ENCODE measurements around the gene ARHGEF17.

Gene ARHGEF17

DNA sequence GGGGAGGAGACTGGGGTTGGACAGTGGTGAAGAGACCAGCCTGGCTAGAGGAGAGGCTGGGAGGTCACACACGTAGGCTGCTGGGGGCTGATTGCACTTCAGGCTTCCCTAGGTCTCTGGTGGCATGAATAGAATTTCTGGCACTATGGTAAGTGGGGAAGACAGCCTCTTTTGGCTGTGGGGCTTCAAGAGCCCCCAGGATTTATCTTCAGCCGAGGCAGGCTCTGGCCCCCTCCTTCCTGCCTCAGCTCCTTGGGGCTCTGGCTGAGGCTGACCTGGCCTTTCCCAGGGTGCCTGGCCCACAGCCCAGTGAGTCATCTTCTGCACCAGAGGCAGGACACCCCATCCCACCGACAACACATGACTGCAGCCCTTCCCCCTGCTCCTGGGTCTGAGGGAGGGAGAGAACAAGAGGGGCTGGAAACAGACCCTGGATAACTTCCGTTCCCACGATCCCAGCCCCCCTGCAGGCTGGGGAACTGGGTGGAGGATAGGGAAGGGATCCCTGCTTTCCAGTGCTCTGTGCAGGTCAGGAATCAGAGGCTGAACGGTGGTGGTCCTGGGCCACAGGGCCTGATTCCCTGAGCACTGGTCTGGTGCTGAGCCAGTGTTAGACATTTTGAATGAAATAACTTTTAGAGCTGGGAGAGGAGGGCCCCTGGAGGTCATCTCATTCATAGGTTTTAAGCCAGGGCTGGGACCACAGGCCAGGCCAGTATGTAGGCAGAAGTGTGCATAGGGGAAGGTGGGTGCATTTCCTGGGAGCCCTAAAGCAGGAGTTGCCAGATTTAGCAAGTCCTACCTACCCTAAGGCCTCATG is 26.5 kb downstream of the ARHGEF17 start:
- Mint-ChIP-seq H3K36me3 (ENCODE audit: low read depth) (no peaks in the 10 kb centered on the region), H3K27me3 (ENCODE audit: low read depth) (no peaks in the 10 kb centered on the region), H3K27ac (peak overlapping the region; percentile 96 to 98 (median 96)), H3K4me1 (peaks cover 70% of the 10 kb centered on the region), H3K9me3 (no peaks in the 10 kb centered on the region), H3K4me3 (peak overlapping the region; percentile 0 to 45 (median 9))
- TF ChIP-seq, protein P1, sequence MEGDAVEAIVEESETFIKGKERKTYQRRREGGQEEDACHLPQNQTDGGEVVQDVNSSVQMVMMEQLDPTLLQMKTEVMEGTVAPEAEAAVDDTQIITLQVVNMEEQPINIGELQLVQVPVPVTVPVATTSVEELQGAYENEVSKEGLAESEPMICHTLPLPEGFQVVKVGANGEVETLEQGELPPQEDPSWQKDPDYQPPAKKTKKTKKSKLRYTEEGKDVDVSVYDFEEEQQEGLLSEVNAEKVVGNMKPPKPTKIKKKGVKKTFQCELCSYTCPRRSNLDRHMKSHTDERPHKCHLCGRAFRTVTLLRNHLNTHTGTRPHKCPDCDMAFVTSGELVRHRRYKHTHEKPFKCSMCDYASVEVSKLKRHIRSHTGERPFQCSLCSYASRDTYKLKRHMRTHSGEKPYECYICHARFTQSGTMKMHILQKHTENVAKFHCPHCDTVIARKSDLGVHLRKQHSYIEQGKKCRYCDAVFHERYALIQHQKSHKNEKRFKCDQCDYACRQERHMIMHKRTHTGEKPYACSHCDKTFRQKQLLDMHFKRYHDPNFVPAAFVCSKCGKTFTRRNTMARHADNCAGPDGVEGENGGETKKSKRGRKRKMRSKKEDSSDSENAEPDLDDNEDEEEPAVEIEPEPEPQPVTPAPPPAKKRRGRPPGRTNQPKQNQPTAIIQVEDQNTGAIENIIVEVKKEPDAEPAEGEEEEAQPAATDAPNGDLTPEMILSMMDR (IDR thresholded peaks at IDR 0.05; ENCODE audit: unreplicated experiment in 3 of 3), result no peak

DNA sequence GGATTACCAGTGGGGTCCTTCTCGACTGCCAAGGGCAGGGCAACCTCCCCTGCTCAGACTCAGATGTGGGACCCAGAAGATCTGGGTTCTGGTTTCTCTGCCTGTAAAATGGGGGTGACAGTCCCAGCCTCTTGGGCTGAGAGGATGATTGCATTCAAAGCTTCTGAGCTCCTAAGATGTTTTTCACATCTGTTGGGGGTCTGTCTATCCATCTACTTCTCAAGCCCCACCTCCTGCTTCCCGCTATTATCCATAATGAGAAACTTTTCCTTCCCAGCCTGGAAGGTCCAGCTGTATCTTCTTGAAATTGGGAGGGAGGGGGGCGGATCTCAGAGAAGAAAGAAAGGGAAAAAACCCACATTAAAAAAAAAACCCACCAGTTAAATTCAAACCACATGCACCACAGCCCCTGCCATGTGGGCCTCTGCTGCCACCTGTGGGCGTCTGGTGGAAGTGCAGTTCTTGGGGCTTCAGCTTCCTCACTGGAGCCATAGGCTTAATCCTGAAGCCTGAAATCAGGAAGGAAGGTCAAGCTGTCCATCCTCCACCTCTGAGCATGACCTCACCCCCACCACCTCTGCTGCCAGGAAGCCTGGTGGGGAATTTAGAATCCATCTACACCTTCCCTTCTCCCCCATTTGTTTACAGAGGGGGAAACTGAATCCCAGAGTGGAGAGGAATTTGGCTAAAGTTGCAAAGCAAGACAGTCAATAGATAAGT is 27.3 kb downstream of the ARHGEF17 start:
- peaks cover 63% of the 10 kb centered on the region for H3K4me1 Mint-ChIP-seq
- no peaks in the 10 kb centered on the region for H3K9me3 Mint-ChIP-seq
- peak overlapping the region; percentile 96 to 98 (median 96) for H3K27ac Mint-ChIP-seq
- H3K4me3 Mint-ChIP-seq, result peak overlapping the region in 2 of 3 experiments; percentile 50 to 56
- no peaks in the 10 kb centered on the region for H3K36me3 Mint-ChIP-seq (ENCODE audit: low read depth)
- no peaks in the 10 kb centered on the region for H3K27me3 Mint-ChIP-seq (ENCODE audit: low read depth)
- TF ChIP-seq, protein P1 (IDR thresholded peaks at IDR 0.05; ENCODE audit: unreplicated experiment in 3 of 3), result peak; percentile 99

DNA sequence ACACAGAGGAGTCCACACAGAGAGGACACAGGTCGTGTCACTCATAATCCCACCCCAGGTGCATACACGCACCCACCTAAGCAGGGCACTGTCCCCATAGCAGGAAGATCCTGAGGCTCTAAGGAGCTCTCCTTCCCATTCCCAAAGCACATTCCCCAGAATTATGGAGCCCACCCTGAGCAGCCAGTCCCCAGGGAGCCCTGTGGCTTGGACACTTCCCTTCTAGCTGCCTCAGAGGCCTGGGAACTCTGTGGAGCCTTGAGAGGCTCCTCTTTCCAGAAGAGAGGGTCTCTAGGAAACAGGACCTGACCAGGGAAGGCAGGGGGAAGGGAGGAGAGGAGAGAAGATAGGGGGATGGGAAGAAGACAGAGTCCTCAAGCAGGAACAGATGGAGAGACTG is 29.8 kb downstream of the ARHGEF17 start:
- peaks cover 4% of the 10 kb centered on the region for H3K36me3 Mint-ChIP-seq (ENCODE audit: low read depth)
- H3K27me3 Mint-ChIP-seq (ENCODE audit: low read depth), result no peaks in the 10 kb centered on the region
- no peak overlapping the region for H3K4me3 Mint-ChIP-seq
- TF ChIP-seq, protein P1 (IDR thresholded peaks at IDR 0.05; ENCODE audit: unreplicated experiment in 3 of 3), result no peak
- peaks cover 57% of the 10 kb centered on the region for H3K4me1 Mint-ChIP-seq
- peak overlapping the region in 1 of 3 experiments; percentile 27 for H3K27ac Mint-ChIP-seq
- H3K9me3 Mint-ChIP-seq, result no peaks in the 10 kb centered on the region

DNA sequence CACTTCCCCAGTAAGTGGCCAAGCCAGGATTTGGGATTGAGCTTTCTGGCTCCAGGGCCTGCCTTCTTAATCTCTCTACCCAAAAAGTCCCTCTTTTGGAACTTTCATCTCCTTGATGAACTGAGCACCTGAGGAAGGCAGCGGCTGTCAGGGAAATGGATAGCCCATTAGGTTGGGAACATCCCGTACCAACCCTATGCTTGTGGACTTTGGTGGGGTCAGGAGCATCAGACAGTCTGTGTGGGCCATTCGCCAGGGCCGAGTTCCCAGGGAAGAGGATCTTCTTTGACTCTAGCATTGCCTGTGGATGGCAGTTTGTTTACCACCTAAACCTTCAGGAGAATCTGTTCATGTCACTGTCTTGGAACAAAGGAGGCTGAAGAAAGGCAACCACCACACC is 30.2 kb downstream of the ARHGEF17 start:
- TF ChIP-seq, protein P1 (IDR thresholded peaks at IDR 0.05; ENCODE audit: unreplicated experiment in 3 of 3), result no peak
- H3K36me3 Mint-ChIP-seq (ENCODE audit: low read depth), result peaks cover 4% of the 10 kb centered on the region
- H3K4me3 Mint-ChIP-seq, result no peak overlapping the region
- no peaks in the 10 kb centered on the region for H3K27me3 Mint-ChIP-seq (ENCODE audit: low read depth)
- no peaks in the 10 kb centered on the region for H3K9me3 Mint-ChIP-seq
- H3K4me1 Mint-ChIP-seq, result peaks cover 53% of the 10 kb centered on the region
- no peak overlapping the region for H3K27ac Mint-ChIP-seq

DNA sequence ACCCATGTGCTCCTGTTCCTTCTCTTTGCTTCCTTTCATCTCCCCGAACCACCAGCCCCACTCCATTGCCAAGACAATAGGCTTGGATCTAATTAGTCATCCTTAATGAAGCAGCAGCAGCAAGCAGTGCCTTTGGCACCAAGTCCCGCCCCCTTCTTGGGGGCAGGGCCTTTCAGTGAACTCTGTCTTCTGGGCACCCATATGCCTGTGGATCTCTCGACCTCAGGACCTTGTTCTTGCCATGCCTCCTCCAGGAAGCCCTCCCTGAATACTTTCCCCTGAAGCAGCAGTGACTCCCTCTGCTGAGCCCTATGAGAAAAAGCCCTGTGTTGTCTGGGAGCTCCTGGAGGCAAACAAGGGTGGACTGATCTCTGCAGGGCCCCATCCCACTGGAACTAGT is 32.1 kb downstream of the ARHGEF17 start:
- TF ChIP-seq, protein P1 (IDR thresholded peaks at IDR 0.05; ENCODE audit: unreplicated experiment in 3 of 3), result no peak
- Mint-ChIP-seq H3K9me3 (no peaks in the 10 kb centered on the region), H3K27ac (no peak overlapping the region), H3K27me3 (ENCODE audit: low read depth) (no peaks in the 10 kb centered on the region), H3K4me1 (peaks cover 46% of the 10 kb centered on the region), H3K4me3 (peak overlapping the region in 1 of 3 experiments; percentile 19), H3K36me3 (ENCODE audit: low read depth) (peaks cover 4% of the 10 kb centered on the region)

Data from nephron (organoid).